PC-9 (cell line): ENCODE results near the gene BMPR1B. TPM values are rescaled to one million over a fixed set of nuclear protein-coding genes. Genes with fewer than 3 reads are reported as not detected.

Experiments
- BruUV-seq: library from RNA; stranded (reverse); fragments of 400-500 nt; replicated peaks from 2 replicates; lab custom pipeline; 2021; lab: Mats Ljungman, UMichigan
- CTCF ChIA-PET: fragments of 300-600 bp; sonication (Branson Sonifier 250); formaldehyde crosslinking; loops from one replicate; lab custom pipeline; 2022; ENCODE audit warnings: antibody characterized with exemption; lab: Charles Lee
- POLR2A ChIA-PET: fragments of 300-600 bp; sonication (Branson Sonifier 250); formaldehyde crosslinking; loops from one replicate; lab custom pipeline; 2022; ENCODE audit warnings: antibody characterized with exemption; ENCODE audit not compliant: unreplicated experiment; lab: Charles Lee
- DNase-seq, 2 experiments: peaks; one replicate each; pipeline versions ENCODE4 v3.0.0 to v3.0.0-alpha.2; 2015 to 2022; ENCODE audit warnings: mixed read lengths in 1 of 2
- H2AFZ ChIP-seq: fragments of 200-600 bp; sonication (generic); 2 replicates; pipeline ENCODE4 v1.8.1; 2017; ENCODE audit warnings: antibody characterized with exemption
- H3F3A ChIP-seq: fragments of 200-600 bp; sonication (generic); 2 replicates; pipeline ENCODE4 v1.8.1; 2017; ENCODE audit warnings: antibody characterized with exemption, mild to moderate bottlenecking, low read depth; ENCODE audit not compliant: insufficient read depth
- H3K27ac ChIP-seq: fragments of 200-600 bp; sonication (generic); 2 replicates; pipeline ENCODE4 v1.6.1; 2016; ENCODE audit warnings: mixed run types
- H3K27me3 ChIP-seq: fragments of 200-600 bp; sonication (generic); 2 replicates; pipeline ENCODE4 v1.6.1; 2016; ENCODE audit warnings: low read depth, mixed run types; ENCODE audit not compliant: insufficient read depth
- H3K36me3 ChIP-seq: fragments of 200-600 bp; sonication (generic); 2 replicates; pipeline ENCODE4 v1.6.1; 2016; ENCODE audit warnings: low read depth, mixed run types
- H3K4me1 ChIP-seq: fragments of 200-600 bp; sonication (generic); replicated peaks from 2 replicates; pipeline ENCODE4 v1.6.1; 2016; ENCODE audit warnings: mixed run types; ENCODE audit not compliant: insufficient read depth
- H3K4me2 ChIP-seq: fragments of 200-600 bp; sonication (generic); 2 replicates; pipeline ENCODE4 v1.6.1; 2017; ENCODE audit warnings: mixed run types
- H3K4me3 ChIP-seq: fragments of 200-600 bp; sonication (generic); 2 replicates; pipeline ENCODE4 v1.6.1; 2016; ENCODE audit warnings: mixed run types
- H3K79me2 ChIP-seq: fragments of 200-600 bp; sonication (generic); 2 replicates; pipeline ENCODE4 v1.6.1; 2017; ENCODE audit warnings: low read depth, mixed run types
- H3K9me2 ChIP-seq: fragments of 200-600 bp; sonication (generic); 2 replicates; pipeline ENCODE4 v1.8.1; 2017; ENCODE audit warnings: mild to moderate bottlenecking; ENCODE audit not compliant: insufficient read depth
- H3K9me3 ChIP-seq: fragments of 200-600 bp; sonication (generic); 2 replicates; pipeline ENCODE4 v1.8.1; 2016; ENCODE audit warnings: low read depth; ENCODE audit not compliant: insufficient read depth
- H4K20me1 ChIP-seq: fragments of 200-600 bp; sonication (generic); 2 replicates; pipeline ENCODE4 v1.8.1; 2017; ENCODE audit not compliant: insufficient read depth
- EZH2 ChIP-seq: fragments of 200-600 bp; sonication (generic); IDR thresholded peaks from 2 replicates; pipeline ENCODE4 v1.8.0; 2017; ENCODE audit warnings: antibody characterized with exemption, low read depth
- intact Hi-C: fragments of 100-400 bp; cut with micrococcal nuclease; formaldehyde crosslinking; loops from one replicate; pipeline ENCODE4 v1.10.0; 2022; ENCODE audit not compliant: unreplicated experiment
- total RNA-seq: library from RNA; stranded (reverse); gene quantifications from 2 replicates; pipeline ENCODE4 v1.2.3, GENCODE V29; 2021
- TF ChIP-seq, protein P1 (sequence below): fragments of 200-600 bp; sonication (generic); conservative IDR thresholded peaks from 2 replicates; pipeline ENCODE4 v1.6.1; 2017; ENCODE audit warnings: mixed run types, antibody characterized with exemption, mild to moderate bottlenecking, moderate library complexity

Gene BMPR1B
- total RNA-seq, 1 experiment from 2014 or later, result 1.1 TPM

DNA sequence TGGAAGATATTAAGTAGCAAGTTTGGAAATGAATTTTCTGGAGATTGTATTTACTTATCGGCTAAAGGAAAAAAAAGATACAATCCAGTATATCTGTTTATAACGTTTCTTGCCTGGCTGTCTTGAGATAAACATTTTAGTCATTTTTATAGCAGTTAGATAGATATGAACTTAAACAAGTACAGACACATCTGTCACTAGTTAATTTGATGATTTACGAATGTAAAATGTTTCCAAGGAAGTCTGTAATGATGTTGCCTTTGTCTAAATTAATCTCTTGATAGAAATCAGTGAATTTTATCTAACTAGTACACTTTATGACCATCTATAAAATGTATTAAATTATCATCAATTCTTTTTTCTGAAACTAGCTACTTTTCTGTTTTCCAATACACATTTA is 5.7 kb downstream of the BMPR1B start:
- Histone ChIP-seq H3K27ac (no peak overlapping the region), H3K4me2 (no peak overlapping the region), H3K36me3 (no peaks in the 10 kb centered on the region), H3K27me3 (peaks cover 6% of the 10 kb centered on the region), H3K4me3 (no peak overlapping the region), H2AFZ (no peak overlapping the region), H3K9me3 (no peaks in the 10 kb centered on the region), H3K4me1 (no peaks in the 10 kb centered on the region), H3K9me2 (no peaks in the 10 kb centered on the region), H3K79me2 (no peaks in the 10 kb centered on the region), H4K20me1 (no peaks in the 10 kb centered on the region), H3F3A (0 out of 2 replicates have a peak, but pooled peaks cover 3% of the 10 kb centered on the region)
- ChIA-PET POLR2A (no interaction called here), CTCF (no interaction called here)
- BruUV-seq, result no TSS peak
- intact Hi-C loops, result no loop called here
- TF ChIP-seq EZH2, result no peak
- TF ChIP-seq, protein P1, sequence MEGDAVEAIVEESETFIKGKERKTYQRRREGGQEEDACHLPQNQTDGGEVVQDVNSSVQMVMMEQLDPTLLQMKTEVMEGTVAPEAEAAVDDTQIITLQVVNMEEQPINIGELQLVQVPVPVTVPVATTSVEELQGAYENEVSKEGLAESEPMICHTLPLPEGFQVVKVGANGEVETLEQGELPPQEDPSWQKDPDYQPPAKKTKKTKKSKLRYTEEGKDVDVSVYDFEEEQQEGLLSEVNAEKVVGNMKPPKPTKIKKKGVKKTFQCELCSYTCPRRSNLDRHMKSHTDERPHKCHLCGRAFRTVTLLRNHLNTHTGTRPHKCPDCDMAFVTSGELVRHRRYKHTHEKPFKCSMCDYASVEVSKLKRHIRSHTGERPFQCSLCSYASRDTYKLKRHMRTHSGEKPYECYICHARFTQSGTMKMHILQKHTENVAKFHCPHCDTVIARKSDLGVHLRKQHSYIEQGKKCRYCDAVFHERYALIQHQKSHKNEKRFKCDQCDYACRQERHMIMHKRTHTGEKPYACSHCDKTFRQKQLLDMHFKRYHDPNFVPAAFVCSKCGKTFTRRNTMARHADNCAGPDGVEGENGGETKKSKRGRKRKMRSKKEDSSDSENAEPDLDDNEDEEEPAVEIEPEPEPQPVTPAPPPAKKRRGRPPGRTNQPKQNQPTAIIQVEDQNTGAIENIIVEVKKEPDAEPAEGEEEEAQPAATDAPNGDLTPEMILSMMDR, result no peak
- DNase-seq, result no peak

- CTCF ChIA-PET, result no interaction called here
- Histone ChIP-seq H3K9me2 (no peaks in the 10 kb centered on the region), H4K20me1 (no peaks in the 10 kb centered on the region), H3K4me1 (no peaks in the 10 kb centered on the region), H3K36me3 (no peaks in the 10 kb centered on the region), H3K9me3 (no peaks in the 10 kb centered on the region), H2AFZ (no peak overlapping the region), H3K27ac (no peak overlapping the region), H3K4me2 (no peak overlapping the region), H3K4me3 (no peak overlapping the region), H3K27me3 (0 out of 2 replicates have a peak, but pooled peaks cover under 1% of the 10 kb centered on the region), H3F3A (0 out of 2 replicates have a peak, but pooled peaks cover 3% of the 10 kb centered on the region), H3K79me2 (no peaks in the 10 kb centered on the region)
- intact Hi-C loops, result no loop called here
- no peak for TF ChIP-seq EZH2
- TF ChIP-seq, protein P1, result no peak
- DNase-seq, result no peak
- no TSS peak for BruUV-seq
- POLR2A ChIA-PET, result no interaction called here
Measured at GRCh38 chr4:94764069-94764468, 6.3 kb downstream of the BMPR1B start.

- Histone ChIP-seq H2AFZ (no peak overlapping the region), H3K79me2 (no peaks in the 10 kb centered on the region), H3K27me3 (no peaks in the 10 kb centered on the region), H3K9me2 (no peaks in the 10 kb centered on the region), H3K4me2 (no peak overlapping the region), H3K27ac (no peak overlapping the region), H3K4me1 (no peaks in the 10 kb centered on the region), H4K20me1 (no peaks in the 10 kb centered on the region), H3K36me3 (no peaks in the 10 kb centered on the region), H3K9me3 (no peaks in the 10 kb centered on the region), H3K4me3 (no peak overlapping the region), H3F3A (0 out of 2 replicates have a peak, but pooled peaks cover 3% of the 10 kb centered on the region)
- TF ChIP-seq, protein P1, result no peak
- TF ChIP-seq EZH2, result no peak
- ChIA-PET CTCF (no interaction called here), POLR2A (no interaction called here)
- DNase-seq, result no peak
- intact Hi-C loops, result no loop called here
- BruUV-seq, result no TSS peak
Measured at GRCh38 chr4:94765174-94765573, 7.4 kb downstream of the BMPR1B start.
